ENCODE measurements around the gene DCTN1.

DCTN1 gene

DNA sequence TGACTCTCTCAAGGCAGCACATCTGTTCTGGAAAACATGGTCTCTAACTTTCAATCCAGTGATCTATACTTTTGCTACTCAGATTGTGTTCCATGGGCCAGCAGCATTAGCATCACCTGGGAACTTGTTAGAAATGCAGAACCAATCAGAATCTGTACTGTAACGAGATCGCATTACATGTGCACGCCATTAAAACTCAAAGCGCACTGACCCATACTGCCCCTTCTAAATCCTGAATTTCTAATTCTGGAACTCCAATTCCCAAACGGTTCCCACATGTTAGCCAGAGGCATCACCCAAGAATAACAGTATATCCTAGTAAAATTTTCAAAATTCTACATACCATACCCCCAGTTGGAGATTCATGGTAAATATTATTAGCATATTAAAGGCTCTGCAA is 10.5 kb upstream of the DCTN1 start:
- Mint-ChIP-seq H3K9me3 (no peaks in the 10 kb centered on the region), H3K4me3 (peak overlapping the region; percentile 89 to 93), H3K27ac (no peak overlapping the region), H3K4me1 (no peaks in the 10 kb centered on the region), H3K27me3 (no peaks in the 10 kb centered on the region)
- no peak for ATAC-seq
- DNase-seq = no peak

DNA sequence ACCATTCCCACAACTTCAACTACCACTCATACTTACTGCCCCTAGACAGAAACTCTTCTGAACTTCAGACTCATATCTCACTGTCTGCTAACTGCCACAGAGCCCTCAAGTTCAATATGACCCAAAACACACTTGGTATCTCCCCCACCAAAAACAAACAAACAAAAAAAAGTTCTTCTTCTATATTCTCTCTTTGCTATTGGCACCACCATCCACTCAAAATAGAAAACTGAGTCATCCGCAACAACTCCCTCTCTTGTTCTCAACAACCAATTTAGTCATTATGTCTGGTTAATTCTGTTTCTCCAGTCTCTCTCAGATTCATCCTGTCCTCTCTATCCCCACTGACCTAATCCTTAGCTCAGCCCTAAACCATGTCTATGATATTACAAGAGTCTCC is 7.2 kb upstream of the DCTN1 start:
- no peak overlapping the region for H3K4me3 Mint-ChIP-seq
- H3K9me3 Mint-ChIP-seq = no peaks in the 10 kb centered on the region
- no peak overlapping the region for H3K27ac Mint-ChIP-seq
- DNase-seq = no peak
- peak; percentile 22 for ATAC-seq
- no peaks in the 10 kb centered on the region for H3K4me1 Mint-ChIP-seq
- no peaks in the 10 kb centered on the region for H3K27me3 Mint-ChIP-seq

DNA sequence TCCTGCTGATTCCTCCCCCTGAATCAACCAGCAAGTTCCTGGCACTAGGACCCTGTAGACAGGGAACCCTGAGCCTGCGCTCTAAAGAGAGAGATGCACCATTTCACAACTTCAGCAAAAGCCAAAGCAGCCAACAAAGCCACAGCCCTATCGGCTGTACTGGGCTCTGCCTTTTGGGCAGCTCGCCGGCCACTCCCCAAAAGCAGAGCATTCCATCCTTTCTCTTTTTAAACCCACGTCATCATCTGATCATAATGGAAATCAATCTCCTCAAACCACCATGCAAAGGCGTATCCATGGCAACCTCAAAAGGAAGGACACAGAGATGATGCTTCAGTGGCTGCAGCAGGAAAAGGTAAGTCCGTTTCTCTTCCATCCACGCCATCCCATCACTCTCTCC is 5.3 kb upstream of the DCTN1 start:
- Mint-ChIP-seq H3K27ac (no peak overlapping the region), H3K4me1 (peaks cover 16% of the 10 kb centered on the region), H3K27me3 (no peaks in the 10 kb centered on the region), H3K4me3 (no peak overlapping the region), H3K9me3 (no peaks in the 10 kb centered on the region)
- DNase-seq = no peak
- ATAC-seq = no peak

DNA sequence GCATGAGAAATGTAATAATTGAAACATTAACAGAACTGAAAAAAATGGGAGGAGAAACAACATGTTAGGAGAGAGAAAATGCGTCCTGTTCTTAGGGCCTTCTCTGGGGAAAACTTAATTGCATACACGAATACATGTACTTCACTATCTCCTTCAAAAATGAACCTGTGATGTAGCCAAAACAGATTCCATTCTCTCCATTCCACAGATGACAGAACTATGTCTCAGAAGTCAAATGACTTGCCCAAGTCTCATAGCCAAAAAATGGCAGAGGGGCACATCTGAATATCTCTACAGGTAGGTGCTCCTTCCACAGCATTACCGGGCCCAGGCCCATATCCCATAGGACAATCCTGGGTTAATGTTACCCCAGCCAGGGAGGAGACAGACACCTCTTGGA is 3.9 kb upstream of the DCTN1 start:
- H3K9me3 Mint-ChIP-seq = no peaks in the 10 kb centered on the region
- no peak overlapping the region for H3K4me3 Mint-ChIP-seq
- peaks cover 29% of the 10 kb centered on the region for H3K4me1 Mint-ChIP-seq
- DNase-seq = no peak
- no peak for ATAC-seq
- H3K27ac Mint-ChIP-seq = no peak overlapping the region
- H3K27me3 Mint-ChIP-seq = no peaks in the 10 kb centered on the region

DNA sequence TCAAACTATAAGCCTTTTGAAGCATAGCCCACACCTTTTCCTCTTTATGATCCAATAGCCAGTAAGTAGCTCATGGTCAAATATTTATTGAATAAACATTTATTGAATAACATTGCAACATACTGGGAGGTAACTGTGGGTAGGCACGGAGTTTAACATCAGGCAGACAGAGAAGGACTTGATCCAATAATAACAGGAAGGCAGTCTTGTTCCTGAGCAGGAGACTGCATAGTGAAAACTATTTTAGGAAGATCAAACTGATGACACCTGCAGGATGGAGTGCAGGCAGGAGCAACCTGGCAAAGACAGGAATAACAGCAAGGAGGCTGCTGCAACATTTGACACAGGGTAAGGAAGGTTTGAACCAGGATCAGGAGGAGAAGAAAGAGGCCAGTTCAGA is 3.1 kb upstream of the DCTN1 start:
- Mint-ChIP-seq H3K4me3 (no peak overlapping the region), H3K4me1 (peaks cover 36% of the 10 kb centered on the region), H3K9me3 (no peaks in the 10 kb centered on the region), H3K27me3 (no peaks in the 10 kb centered on the region), H3K27ac (no peak overlapping the region)
- ATAC-seq (no peak), DNase-seq (no peak)

DNA sequence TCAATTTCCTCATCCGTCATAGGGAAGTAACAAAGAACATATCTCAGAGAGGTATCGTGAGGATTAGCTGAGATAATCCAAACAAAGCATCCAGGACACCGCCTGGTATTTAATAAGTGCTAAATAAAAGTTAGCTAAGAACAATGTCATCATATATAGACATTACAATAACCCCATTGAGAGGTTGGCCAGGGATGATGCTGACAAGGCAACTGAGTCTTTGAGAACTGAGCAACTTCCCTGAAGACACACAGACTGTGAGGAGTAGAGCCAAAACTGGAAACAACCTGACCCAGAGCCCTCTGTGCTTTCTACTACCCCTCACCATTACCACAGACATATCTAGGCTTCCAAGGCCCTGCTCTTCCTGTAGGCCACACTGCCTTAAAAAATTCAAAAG is 1.6 kb upstream of the DCTN1 start:
- Mint-ChIP-seq H3K4me1 (peaks cover 41% of the 10 kb centered on the region), H3K27ac (no peak overlapping the region), H3K4me3 (no peak overlapping the region), H3K27me3 (no peaks in the 10 kb centered on the region), H3K9me3 (no peaks in the 10 kb centered on the region)
- ATAC-seq (no peak), DNase-seq (no peak)

DNA sequence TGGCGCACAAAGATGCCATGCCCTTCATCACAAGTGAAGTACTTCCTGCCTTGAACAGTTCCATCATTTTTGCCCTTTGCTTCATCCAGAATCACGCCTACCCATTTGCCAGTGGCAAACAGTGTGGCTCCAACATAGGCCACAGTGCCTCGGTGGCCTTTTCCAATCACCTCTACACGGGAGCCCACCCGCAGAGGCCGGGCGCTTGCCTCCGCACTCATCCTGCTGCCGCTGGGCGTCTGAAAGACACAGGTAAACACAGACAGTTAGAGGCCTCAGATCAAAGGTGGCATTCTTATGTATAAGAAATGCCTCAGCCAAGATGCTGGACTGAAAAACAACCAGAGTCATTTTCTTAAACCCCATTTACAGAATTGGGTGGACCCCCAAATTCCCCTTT is 2.1 kb downstream of the DCTN1 start:
- no peaks in the 10 kb centered on the region for H3K9me3 Mint-ChIP-seq
- ATAC-seq = no peak
- peaks cover 50% of the 10 kb centered on the region for H3K4me1 Mint-ChIP-seq
- H3K27me3 Mint-ChIP-seq = no peaks in the 10 kb centered on the region
- no peak overlapping the region for H3K27ac Mint-ChIP-seq
- no peak for DNase-seq
- H3K4me3 Mint-ChIP-seq = no peak overlapping the region

DNA sequence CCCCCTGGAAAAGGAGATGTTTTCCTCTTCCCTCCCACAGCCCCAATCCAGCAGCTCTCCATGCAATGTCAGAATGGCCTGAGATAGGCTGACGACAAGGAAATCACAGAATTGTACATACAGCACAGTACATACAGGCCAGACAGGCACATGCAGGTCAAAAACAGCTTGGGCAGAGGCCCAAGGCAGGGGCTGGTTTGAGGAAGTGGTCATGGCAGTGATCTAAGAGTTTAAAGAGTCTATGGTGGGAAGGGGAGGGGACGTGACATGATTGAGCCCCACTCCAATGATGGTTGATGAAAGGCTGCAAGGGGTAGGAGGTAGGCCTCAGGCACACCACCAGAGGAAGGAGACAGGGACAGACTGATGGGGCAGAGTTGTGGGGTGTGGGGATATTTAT is 4.3 kb downstream of the DCTN1 start:
- DNase-seq = no peak
- no peaks in the 10 kb centered on the region for H3K27me3 Mint-ChIP-seq
- no peaks in the 10 kb centered on the region for H3K9me3 Mint-ChIP-seq
- no peak overlapping the region for H3K4me3 Mint-ChIP-seq
- ATAC-seq = no peak
- peaks cover 38% of the 10 kb centered on the region for H3K4me1 Mint-ChIP-seq
- peak overlapping the region in 1 of 2 donors; percentile 19 for H3K27ac Mint-ChIP-seq

DNA sequence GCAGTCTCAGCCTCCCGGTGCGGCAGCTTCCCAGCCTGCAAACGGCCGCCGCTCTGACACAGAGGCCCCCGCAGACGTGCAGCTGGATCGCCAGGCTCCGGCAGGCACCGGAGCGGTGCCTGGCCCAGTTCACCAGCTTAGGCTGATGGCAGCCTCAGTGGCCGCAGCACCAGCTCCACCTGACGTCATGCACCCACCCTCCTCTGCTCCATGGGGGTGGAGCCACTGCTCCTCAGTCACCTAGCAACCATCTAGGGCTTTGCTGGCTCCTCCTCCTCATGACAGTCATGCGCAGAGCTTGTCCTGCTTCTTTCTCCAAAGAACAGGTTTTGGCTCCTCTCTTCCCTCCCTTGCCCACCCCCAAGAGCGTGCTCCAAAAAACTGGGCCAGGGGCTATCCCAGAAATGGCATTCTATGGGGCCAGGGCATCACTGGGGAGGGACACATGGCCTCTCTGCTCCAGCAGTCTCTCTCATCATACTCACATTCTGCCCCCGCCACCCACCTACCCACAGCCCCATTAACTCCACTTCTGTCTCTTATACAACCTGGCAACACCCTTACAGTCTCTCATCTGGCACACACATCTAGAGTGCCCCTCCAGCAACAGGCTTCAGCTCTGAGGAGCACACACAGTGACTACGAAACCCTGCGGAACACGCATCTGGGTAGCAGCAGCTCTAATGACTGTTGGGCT is 5.5 kb downstream of the DCTN1 start:
- ATAC-seq (no peak), DNase-seq (no peak)
- no peaks in the 10 kb centered on the region for H3K27me3 Mint-ChIP-seq
- H3K9me3 Mint-ChIP-seq = no peaks in the 10 kb centered on the region
- peak overlapping the region in 1 of 2 donors; percentile 66 for H3K27ac Mint-ChIP-seq
- H3K4me3 Mint-ChIP-seq = no peak overlapping the region
- peaks cover 27% of the 10 kb centered on the region for H3K4me1 Mint-ChIP-seq

DNA sequence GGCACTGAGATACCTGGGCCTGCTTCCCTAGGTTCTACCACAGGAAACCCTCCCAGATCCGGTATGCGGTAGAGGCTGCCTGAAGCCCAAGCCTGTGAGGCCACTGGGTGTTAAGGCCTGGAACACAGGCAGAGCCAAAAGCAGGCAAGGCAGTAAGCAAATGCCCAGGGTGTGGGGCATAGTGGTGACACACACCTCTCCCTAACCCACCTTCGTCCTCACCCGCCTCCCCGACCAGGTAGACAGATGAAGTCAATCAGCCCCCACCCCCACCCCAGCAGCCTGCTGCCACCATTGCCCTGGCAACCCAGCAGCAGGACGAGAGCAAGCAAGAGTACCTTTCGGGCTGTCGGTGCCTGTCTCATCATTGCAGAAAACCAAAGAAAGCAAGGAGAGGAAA is 6.1 kb downstream of the DCTN1 start:
- H3K9me3 Mint-ChIP-seq = no peaks in the 10 kb centered on the region
- H3K4me3 Mint-ChIP-seq = no peak overlapping the region
- H3K27ac Mint-ChIP-seq = no peak overlapping the region
- no peaks in the 10 kb centered on the region for H3K27me3 Mint-ChIP-seq
- ATAC-seq = no peak
- DNase-seq = no peak
- H3K4me1 Mint-ChIP-seq = peaks cover 21% of the 10 kb centered on the region

DNA sequence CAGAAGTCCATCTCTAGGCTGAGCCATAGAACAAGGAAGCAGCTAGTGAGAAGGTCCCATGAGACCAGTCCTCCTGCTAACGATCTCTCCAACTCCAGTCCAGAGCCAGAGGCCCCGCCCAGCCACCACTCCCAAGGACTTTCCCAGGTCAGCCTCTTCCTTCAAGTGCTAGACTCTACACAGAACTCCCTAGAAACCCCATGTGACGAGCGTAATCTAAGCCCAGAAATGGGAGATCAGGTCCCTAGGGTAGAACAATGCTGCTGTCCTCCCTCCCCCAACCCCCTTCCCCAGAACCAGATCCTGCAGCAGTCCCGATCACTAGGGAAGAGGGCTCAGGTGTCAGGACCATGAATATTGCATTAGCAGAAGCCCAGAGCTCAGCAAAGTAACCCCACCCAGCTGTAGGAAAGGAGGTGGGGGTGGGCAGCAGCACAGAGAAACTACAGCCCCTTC is 6.9 kb downstream of the DCTN1 start:
- ATAC-seq = no peak
- H3K9me3 Mint-ChIP-seq = no peaks in the 10 kb centered on the region
- no peak for DNase-seq
- no peaks in the 10 kb centered on the region for H3K27me3 Mint-ChIP-seq
- H3K4me1 Mint-ChIP-seq = peaks cover 14% of the 10 kb centered on the region
- H3K27ac Mint-ChIP-seq = no peak overlapping the region
- no peak overlapping the region for H3K4me3 Mint-ChIP-seq

DNA sequence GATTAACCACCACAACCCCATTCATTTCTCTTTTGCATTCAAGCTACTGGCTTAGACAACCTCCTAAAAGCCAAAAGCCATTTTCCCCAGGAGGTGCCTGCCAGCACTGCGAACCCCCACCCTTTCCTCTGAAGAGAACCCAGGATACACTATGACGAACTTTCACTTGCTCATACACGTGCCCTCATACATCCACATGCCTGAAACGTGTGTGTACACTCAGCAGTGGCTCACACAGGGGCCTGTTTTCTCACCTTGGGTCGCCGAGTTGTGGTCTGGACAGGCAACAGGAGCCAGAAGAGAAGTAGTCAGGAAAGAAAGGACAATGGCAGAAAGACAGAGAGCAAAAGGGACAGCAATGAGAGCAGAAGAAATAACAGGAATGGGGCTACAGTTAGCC is 7.4 kb downstream of the DCTN1 start:
- ATAC-seq = no peak
- Mint-ChIP-seq H3K27ac (peak overlapping the region in 1 of 2 donors; percentile 23), H3K4me1 (peaks cover 9% of the 10 kb centered on the region), H3K27me3 (no peaks in the 10 kb centered on the region), H3K9me3 (no peaks in the 10 kb centered on the region), H3K4me3 (no peak overlapping the region)
- no peak for DNase-seq

DNA sequence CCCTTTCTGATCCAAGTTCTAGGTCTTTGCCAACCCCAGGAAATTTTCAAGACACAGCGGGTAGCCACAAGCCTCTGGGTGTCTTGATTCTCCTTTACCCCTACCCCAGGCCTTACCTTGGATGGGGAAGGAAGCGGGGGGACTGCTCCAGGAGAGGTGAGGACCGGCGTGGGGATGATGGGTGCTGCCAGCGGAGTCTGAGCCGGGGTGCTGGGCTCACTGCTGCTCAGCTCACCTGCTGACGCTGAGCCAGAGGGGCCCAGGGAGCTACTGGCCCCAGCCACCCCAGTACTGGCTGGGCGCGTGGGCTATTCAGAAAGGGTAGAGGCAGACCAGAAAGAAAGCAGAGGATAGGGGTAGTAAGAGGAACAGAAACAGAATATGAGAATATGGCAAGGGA is 8.7 kb downstream of the DCTN1 start:
- ATAC-seq (no peak), DNase-seq (no peak)
- H3K9me3 Mint-ChIP-seq = no peaks in the 10 kb centered on the region
- peaks cover 9% of the 10 kb centered on the region for H3K4me1 Mint-ChIP-seq
- H3K4me3 Mint-ChIP-seq = no peak overlapping the region
- H3K27me3 Mint-ChIP-seq = no peaks in the 10 kb centered on the region
- peak overlapping the region in 1 of 2 donors; percentile 5 for H3K27ac Mint-ChIP-seq

DNA sequence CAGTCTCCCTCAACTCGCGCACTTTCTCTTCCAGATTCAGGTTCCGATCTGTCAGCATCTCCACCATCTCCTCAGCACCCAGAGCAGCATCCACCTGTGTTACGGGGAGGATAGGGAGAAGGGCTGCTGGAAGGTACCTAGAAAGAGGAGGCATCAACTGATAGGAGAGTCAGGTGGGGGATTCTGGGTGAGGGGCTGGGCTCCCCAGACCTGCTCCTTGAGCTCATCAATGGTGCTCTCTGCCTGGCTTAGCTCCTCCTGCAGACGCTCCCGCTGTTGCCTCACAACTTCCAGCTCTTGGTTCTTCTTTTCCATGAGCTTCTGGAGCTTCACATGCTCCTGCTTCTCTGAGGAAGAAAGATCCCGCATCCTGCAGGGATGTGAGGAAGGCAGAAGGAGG is 10.1 kb downstream of the DCTN1 start:
- H3K27me3 Mint-ChIP-seq = no peaks in the 10 kb centered on the region
- ATAC-seq = no peak
- no peaks in the 10 kb centered on the region for H3K4me1 Mint-ChIP-seq
- H3K4me3 Mint-ChIP-seq = no peak overlapping the region
- H3K9me3 Mint-ChIP-seq = no peaks in the 10 kb centered on the region
- H3K27ac Mint-ChIP-seq = no peak overlapping the region
- no peak for DNase-seq

DNA sequence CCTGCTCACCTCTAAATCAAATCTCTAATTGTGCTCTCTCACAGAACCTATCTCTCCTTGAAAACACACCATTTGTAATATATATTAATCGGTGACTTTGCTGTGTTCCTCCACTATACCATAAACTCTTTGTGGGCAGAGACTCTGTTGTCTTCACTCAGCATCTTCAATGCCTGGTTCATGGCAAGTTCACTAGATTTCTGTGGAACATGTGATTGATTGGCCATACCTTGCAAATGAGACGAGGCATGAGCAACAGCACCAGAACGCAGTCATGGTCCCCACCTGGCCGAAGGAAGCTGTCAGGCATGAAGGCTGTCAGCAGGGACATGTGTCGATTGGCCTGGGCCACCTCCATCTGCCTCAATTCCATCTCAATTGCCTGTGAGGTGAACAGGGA is 11.6 kb downstream of the DCTN1 start:
- no peaks in the 10 kb centered on the region for H3K4me1 Mint-ChIP-seq
- DNase-seq (no peak), ATAC-seq (no peak)
- no peak overlapping the region for H3K4me3 Mint-ChIP-seq
- H3K9me3 Mint-ChIP-seq = no peaks in the 10 kb centered on the region
- no peaks in the 10 kb centered on the region for H3K27me3 Mint-ChIP-seq
- peak overlapping the region; percentile 18 to 77 for H3K27ac Mint-ChIP-seq

DNA sequence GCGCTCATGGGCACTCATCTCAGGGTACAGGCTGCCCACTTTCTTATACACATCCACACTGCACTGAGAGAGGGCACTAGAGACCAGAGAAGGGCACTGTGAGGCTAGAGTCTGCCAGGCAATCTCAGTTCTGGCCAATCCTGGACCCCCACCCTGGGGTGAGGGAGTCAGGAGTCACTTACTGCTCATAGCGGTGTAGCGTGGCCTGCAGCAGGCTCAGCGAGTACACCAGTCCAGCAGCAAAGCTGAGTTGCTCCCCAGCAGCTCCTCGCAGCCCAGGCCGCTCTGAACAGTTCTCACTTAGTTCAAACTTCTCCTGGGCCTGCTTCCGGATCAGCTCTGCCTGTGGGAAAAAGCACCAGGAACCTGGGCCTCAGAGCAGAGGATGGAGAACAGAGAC is 12.3 kb downstream of the DCTN1 start:
- Mint-ChIP-seq H3K27ac (no peak overlapping the region), H3K9me3 (no peaks in the 10 kb centered on the region), H3K4me3 (no peak overlapping the region), H3K27me3 (no peaks in the 10 kb centered on the region), H3K4me1 (no peaks in the 10 kb centered on the region)
- DNase-seq (no peak), ATAC-seq (no peak)

DNA sequence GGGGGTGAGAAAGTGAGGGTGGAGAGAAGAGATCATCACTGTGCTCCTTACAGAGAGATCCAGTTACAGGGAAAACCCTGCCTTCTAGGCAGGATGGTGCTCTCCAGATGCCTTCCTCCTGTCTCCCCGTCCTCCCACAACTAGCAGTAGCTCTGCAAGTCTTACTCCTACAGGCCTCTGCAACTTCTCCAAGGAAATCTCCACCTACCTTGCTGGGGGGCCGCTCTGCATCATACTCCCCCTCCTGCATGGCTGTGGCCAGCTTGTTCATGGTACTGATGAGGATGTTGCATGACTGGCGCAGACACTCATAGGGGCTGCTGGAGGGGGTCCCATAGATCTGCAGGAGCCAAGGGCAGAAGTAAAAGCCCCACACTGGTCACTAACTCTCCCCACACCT is 14.1 kb downstream of the DCTN1 start:
- ATAC-seq = no peak
- no peaks in the 10 kb centered on the region for H3K27me3 Mint-ChIP-seq
- H3K9me3 Mint-ChIP-seq = no peaks in the 10 kb centered on the region
- H3K27ac Mint-ChIP-seq = no peak overlapping the region
- no peaks in the 10 kb centered on the region for H3K4me1 Mint-ChIP-seq
- no peak for DNase-seq
- no peak overlapping the region for H3K4me3 Mint-ChIP-seq
